ELR (cell line): Measurements from ENCODE around the gene S100A6.

Source experiments
- DNase-seq: peaks from one replicate; pipeline ENCODE4 v3.0.0-alpha.2; 2015; ENCODE audit warnings: low read depth

S100A6 gene

GRCh38 chr1:153545067-153546055 is 9.6 kb upstream of the S100A6 start, which contains the start of gene S100A4:
S100A4 (minus strand) TSS chr1:153545806; CDS start chr1:153544794, 1,012 bp downstream.
- peak; percentile 88 for DNase-seq

- DNase-seq, result no peak
Observed at GRCh38 chr1:153544453-153545066, 8.8 kb upstream of the S100A6 start.

GRCh38 chr1:153543736-153544135 is 7.9 kb upstream of the S100A6 start:
- DNase-seq, result no peak

- DNase-seq, result no peak
Observed at GRCh38 chr1:153542956-153543711, 7.3 kb upstream of the S100A6 start.

- no peak for DNase-seq
Observed at GRCh38 chr1:153541641-153542590, 6.1 kb upstream of the S100A6 start.

DNA sequence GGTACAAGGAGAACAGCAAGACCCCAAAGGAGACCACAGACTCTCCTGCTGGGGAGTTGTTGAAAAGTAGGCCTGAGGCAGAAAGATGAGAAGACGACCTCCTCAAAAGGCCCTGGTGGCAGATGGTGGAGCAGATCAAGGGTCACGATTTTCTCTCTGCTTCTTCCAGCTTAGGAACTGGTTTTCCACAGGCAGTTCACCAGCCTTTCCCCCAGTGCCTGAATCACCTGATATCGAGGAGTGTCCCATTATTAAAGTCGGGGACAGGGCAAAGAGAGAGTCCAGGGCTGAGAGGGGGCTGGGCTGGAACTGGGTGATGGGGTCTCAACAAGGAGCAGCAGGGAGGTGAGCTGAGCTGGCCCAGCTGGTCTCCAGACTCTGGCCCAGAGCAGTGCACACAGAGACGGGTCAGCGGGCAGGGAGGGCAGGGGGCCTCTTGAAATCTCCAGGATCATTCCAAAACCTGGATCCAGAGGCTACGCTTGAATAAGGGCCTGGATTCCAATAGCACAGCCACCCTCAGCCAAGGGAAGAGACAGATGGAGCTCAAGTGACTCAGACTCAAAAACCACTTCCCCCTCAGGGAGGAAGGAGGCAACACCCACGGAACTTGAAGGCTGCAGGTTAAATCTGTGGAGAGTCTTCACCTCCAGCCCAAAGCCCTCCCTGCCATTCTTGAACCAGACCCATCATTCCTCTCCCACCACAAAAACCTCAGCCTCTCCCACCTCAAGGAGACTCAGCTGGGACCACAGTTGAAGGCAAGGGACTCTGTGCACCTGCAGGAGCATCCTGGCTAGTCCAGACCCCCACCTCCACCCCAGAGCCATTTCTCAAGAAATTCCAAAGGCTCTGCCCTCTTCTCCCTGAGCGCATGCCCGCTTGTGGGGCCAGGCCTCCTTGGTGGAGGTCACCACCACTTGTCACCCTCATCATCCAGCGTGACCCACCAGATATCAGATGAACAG is 4.9 kb upstream of the S100A6 start, which contains the start of gene S100A5:
Gene S100A5, minus strand, starts transcription at position 541 of the 968 bp plus-strand sequence. CDS start 743 bp downstream, outside the sequence.
- DNase-seq, result peak; percentile 79

GRCh38 chr1:153539395-153540093 is 3.8 kb upstream of the S100A6 start:
- DNase-seq, result no peak

GRCh38 chr1:153538315-153538821 is 2.6 kb upstream of the S100A6 start:
- DNase-seq, result peak; percentile 67

GRCh38 chr1:153537376-153537730 is 1.6 kb upstream of the S100A6 start:
- no peak for DNase-seq

- no peak for DNase-seq
Observed at GRCh38 chr1:153536671-153537375, 1.0 kb upstream of the S100A6 start.

- peak; percentile 98 for DNase-seq
Observed at GRCh38 chr1:153536012-153536670, 350 bp upstream of the S100A6 start.

GRCh38 chr1:153534925-153535241 is 908 bp downstream of the S100A6 start:
- no peak for DNase-seq

- peak; percentile 85 for DNase-seq
Observed at GRCh38 chr1:153534226-153534924, 1.4 kb downstream of the S100A6 start.

GRCh38 chr1:153533689-153534201 is 2.0 kb downstream of the S100A6 start:
- peak; percentile 98 for DNase-seq

DNA sequence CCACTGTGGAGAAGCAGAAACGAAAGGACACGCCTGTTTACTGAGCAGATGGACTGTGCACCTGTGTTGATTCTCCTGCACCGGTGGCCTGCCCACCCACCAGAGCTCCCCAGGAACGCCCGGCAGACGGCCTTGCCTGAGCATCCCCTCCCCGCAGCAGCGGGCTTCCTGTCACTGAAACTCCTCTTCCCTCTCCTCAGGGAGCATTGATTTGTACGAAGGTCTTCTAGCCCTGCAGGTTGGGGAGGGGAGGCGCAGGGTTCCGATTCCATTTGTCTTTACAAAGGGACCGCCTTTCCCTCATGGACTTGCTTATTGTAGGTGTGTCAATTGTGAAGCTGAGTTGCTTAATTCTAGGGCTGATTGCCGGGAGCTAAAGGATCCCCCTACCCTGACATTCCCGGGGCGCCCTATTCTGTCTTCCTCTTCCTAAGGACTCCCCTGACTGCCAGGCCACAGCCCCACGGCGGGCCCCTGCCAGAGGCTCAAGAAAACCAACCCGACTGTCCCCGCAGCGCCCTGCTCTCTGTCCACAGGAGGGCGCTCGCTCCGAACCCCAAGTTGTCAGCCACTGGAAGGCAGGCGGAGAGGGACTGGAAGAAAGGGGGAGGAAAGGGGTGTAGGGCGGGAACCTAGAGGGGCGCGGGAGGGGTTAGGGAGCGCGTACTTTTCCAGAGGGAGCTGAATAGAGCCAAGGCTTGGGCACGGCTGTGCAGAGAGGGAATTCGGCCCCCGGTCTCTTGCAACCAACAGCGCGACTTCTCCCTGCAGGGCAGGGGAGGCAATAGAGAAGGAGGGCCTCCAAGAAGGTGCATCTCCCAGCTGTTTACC is 2.8 kb downstream of the S100A6 start:
- peak; percentile 92 for DNase-seq

DNA sequence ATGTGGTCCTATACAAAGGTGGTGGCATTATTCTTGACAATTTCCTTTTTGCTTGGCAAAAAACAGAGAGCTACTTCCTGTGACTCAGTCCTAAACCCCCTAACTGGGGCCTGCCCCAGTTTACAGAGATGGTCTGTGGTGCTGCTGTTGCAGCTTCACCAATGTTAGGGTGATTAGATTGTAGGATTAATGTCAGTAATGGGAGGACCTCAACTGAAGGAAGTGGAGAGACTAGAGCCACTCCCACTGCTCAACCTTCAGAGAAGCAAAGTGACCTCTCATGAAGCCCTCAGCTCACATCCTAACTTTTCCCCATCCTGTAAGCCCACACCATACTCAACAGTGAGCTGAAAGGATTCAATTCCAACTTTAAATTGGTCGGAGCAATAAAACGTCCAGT is 3.6 kb downstream of the S100A6 start:
- DNase-seq, result peak; percentile 38
